Osteoblast (primary cell): Measurements from ENCODE around the gene SCN3A. TPM values are rescaled to one million over a fixed set of nuclear protein-coding genes. Genes with fewer than 3 reads are reported as not detected.

Source experiments
- DNase-seq: peaks from one replicate; pipeline ENCODE4 v3.0.0; 2011; ENCODE audit warnings: low spot score, mixed read lengths; ENCODE audit not compliant: insufficient read length; ENCODE audit errors: missing footprints
- H2AFZ ChIP-seq: 2 replicates; pipeline ENCODE4 v1.6.0; 2011; ENCODE audit warnings: mild to moderate bottlenecking, low read length
- H3K27ac ChIP-seq: 2 replicates; pipeline ENCODE4 v1.5.1; 2011; ENCODE audit warnings: mild to moderate bottlenecking, low read depth, low read length, moderate library complexity
- H3K27me3 ChIP-seq: 2 replicates; pipeline ENCODE4 v1.6.0; 2012; ENCODE audit warnings: mild to moderate bottlenecking, control low read depth, inconsistent platforms, low read length, moderate library complexity; ENCODE audit not compliant: insufficient read depth
- H3K36me3 ChIP-seq: 2 replicates; pipeline ENCODE4 v1.5.1; 2011; ENCODE audit warnings: mild to moderate bottlenecking, low read length, control low read depth, moderate library complexity; ENCODE audit not compliant: insufficient read depth
- H3K4me1 ChIP-seq: 2 replicates; pipeline ENCODE4 v1.5.1; 2011; ENCODE audit warnings: mild to moderate bottlenecking, low read length, control low read depth, moderate library complexity; ENCODE audit not compliant: insufficient read depth
- H3K4me2 ChIP-seq: 2 replicates; pipeline ENCODE4 v1.6.0; 2011; ENCODE audit warnings: mild to moderate bottlenecking, low read length; ENCODE audit not compliant: insufficient read depth
- H3K4me3 ChIP-seq: fragments of 200-600 bp; sonication (generic); 3 replicates; pipeline ENCODE4 v1.5.1; 2012; ENCODE audit warnings: mild to moderate bottlenecking, low read length, inconsistent platforms; ENCODE audit not compliant: insufficient read depth
- H3K79me2 ChIP-seq: 2 replicates; pipeline ENCODE4 v1.6.0; 2012; ENCODE audit warnings: mild to moderate bottlenecking, low read length, control low read depth, inconsistent platforms; ENCODE audit not compliant: insufficient read depth
- H3K9me3 ChIP-seq: 2 replicates; pipeline ENCODE4 v1.5.1; 2011; ENCODE audit warnings: low read depth, low read length, control low read depth
- H4K20me1 ChIP-seq: 2 replicates; pipeline ENCODE4 v1.6.0; 2012; ENCODE audit warnings: mild to moderate bottlenecking, low read length, control low read depth; ENCODE audit not compliant: insufficient read depth
- total RNA-seq: library from RNA; depleted of rRNA; stranded (reverse); fragments of >200 nt; gene quantifications from 2 replicates; pipeline ENCODE4 v1.2.3, GENCODE V29; 2012
- TF ChIP-seq, protein P1 (sequence below): IDR thresholded peaks from 2 replicates; pipeline ENCODE4 v1.5.1; 2011; ENCODE audit warnings: mild to moderate bottlenecking, low read depth, low read length, moderate library complexity; ENCODE audit errors: extremely low read depth

Gene SCN3A
- total RNA-seq, 1 donor: 0.72 TPM

DNA sequence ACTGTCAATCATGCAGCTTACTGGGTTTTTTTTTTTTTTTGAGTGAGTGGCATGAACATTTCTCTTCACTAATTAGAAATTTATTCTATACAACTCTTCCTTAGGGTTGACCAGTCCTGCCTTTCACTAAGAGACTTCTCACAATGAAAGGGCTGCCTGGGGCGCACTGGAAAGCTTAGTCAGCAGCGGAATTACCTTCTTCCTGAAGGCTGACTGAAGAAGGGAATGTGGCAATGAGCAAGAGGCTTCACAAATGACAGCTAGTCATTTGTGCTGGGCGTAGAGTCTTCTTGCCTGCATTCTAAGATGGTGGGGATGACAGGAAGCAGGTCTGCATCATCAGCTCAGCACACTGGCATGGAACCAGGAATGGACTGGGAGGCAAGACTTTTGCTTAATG lies 15.6 kb upstream of the SCN3A start:
- Histone ChIP-seq H3K4me1 (no peaks in the 10 kb centered on the region), H3K4me3 (no peak overlapping the region), H4K20me1 (no peaks in the 10 kb centered on the region), H3K4me2 (no peak overlapping the region), H3K27ac (no peak overlapping the region), H3K27me3 (no peaks in the 10 kb centered on the region), H3K36me3 (no peaks in the 10 kb centered on the region), H3K79me2 (no peaks in the 10 kb centered on the region), H3K9me3 (no peaks in the 10 kb centered on the region), H2AFZ (no peak overlapping the region)
- TF ChIP-seq, protein P1, sequence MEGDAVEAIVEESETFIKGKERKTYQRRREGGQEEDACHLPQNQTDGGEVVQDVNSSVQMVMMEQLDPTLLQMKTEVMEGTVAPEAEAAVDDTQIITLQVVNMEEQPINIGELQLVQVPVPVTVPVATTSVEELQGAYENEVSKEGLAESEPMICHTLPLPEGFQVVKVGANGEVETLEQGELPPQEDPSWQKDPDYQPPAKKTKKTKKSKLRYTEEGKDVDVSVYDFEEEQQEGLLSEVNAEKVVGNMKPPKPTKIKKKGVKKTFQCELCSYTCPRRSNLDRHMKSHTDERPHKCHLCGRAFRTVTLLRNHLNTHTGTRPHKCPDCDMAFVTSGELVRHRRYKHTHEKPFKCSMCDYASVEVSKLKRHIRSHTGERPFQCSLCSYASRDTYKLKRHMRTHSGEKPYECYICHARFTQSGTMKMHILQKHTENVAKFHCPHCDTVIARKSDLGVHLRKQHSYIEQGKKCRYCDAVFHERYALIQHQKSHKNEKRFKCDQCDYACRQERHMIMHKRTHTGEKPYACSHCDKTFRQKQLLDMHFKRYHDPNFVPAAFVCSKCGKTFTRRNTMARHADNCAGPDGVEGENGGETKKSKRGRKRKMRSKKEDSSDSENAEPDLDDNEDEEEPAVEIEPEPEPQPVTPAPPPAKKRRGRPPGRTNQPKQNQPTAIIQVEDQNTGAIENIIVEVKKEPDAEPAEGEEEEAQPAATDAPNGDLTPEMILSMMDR: no peak
- DNase-seq: no peak

DNA sequence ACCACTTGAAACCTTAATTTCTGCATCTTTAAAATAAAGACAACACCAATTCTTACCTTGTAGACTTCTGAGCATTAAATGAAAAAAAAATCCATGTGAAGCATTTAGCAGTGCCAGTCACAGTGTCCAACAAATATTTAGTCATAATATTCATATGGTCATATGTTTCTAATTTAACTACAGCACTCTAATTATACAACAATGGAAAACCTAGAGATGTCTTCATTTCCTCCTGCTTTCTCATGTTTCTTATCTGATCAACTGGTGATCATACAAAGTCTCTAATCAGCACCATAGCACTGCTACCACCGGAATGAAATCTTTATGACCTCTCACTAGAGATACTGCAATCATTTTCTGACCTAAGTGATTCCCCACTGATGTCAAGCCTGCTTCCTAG lies 10.2 kb upstream of the SCN3A start:
- H3K4me1 ChIP-seq: no peaks in the 10 kb centered on the region
- H3K79me2 ChIP-seq: no peaks in the 10 kb centered on the region
- H3K4me3 ChIP-seq: no peak overlapping the region
- no peaks in the 10 kb centered on the region for H3K9me3 ChIP-seq
- H3K4me2 ChIP-seq: no peak overlapping the region
- no peaks in the 10 kb centered on the region for H3K36me3 ChIP-seq
- no peaks in the 10 kb centered on the region for H4K20me1 ChIP-seq
- H3K27me3 ChIP-seq: no peaks in the 10 kb centered on the region
- H3K27ac ChIP-seq: no peak overlapping the region
- H2AFZ ChIP-seq: no peak overlapping the region
- DNase-seq: no peak
- TF ChIP-seq, protein P1: no peak

DNA sequence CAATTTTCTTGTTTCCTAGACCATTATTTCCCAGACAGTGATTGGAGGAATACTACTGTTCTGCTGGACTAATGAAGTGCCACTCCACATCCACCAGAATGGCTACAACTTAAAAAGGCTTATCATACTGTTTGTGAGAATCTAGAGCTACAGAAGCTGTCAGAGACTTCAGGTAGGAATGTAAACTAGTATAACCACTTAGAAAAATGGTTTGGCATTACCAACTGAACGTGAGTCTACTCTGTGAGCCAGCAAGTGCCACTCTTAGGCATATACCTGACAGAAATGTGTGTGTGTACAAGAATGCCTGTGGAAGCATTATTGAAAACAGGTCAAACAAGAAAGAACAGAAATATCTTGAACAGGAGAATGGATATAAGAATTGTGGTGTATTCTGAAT lies 4.2 kb upstream of the SCN3A start:
- H3K27me3 ChIP-seq: peaks cover 2% of the 10 kb centered on the region
- H3K4me1 ChIP-seq: no peaks in the 10 kb centered on the region
- no peak overlapping the region for H3K27ac ChIP-seq
- no peaks in the 10 kb centered on the region for H3K9me3 ChIP-seq
- no peak for DNase-seq
- no peak overlapping the region for H3K4me3 ChIP-seq
- no peak overlapping the region for H3K4me2 ChIP-seq
- no peak overlapping the region for H2AFZ ChIP-seq
- H3K36me3 ChIP-seq: no peaks in the 10 kb centered on the region
- TF ChIP-seq, protein P1: no peak
- no peaks in the 10 kb centered on the region for H4K20me1 ChIP-seq
- H3K79me2 ChIP-seq: no peaks in the 10 kb centered on the region

DNA sequence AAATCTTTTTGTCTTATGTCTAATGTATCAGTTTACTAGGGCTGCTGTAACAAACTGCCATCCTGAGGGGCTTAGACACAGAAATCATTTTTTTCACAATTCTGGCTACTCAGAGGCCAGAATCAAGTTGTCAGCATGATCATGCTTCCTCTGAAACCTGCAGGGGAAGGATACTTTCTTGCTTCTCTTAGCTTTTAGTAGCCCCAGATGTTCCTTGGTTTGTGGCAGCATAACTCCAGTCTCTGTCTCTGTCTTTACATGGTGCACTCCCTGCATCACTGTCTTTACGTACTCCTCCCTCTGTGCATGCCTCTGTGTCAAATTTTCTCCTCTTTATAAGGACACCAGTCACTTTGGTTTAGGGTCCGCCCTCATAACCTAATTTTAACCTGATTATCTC lies 2.0 kb upstream of the SCN3A start:
- Histone ChIP-seq H3K4me2 (no peak overlapping the region), H3K4me1 (no peaks in the 10 kb centered on the region), H3K27me3 (peaks cover 2% of the 10 kb centered on the region), H4K20me1 (no peaks in the 10 kb centered on the region), H3K9me3 (no peaks in the 10 kb centered on the region), H3K36me3 (no peaks in the 10 kb centered on the region), H2AFZ (no peak overlapping the region), H3K79me2 (no peaks in the 10 kb centered on the region), H3K27ac (no peak overlapping the region), H3K4me3 (no peak overlapping the region)
- DNase-seq: no peak
- TF ChIP-seq, protein P1: no peak
